ENCODE data around the gene PTGES.
A peak's percentile ranks its signal among the peaks of the same experiment; 100 is the strongest.

The PTGES gene

DNA sequence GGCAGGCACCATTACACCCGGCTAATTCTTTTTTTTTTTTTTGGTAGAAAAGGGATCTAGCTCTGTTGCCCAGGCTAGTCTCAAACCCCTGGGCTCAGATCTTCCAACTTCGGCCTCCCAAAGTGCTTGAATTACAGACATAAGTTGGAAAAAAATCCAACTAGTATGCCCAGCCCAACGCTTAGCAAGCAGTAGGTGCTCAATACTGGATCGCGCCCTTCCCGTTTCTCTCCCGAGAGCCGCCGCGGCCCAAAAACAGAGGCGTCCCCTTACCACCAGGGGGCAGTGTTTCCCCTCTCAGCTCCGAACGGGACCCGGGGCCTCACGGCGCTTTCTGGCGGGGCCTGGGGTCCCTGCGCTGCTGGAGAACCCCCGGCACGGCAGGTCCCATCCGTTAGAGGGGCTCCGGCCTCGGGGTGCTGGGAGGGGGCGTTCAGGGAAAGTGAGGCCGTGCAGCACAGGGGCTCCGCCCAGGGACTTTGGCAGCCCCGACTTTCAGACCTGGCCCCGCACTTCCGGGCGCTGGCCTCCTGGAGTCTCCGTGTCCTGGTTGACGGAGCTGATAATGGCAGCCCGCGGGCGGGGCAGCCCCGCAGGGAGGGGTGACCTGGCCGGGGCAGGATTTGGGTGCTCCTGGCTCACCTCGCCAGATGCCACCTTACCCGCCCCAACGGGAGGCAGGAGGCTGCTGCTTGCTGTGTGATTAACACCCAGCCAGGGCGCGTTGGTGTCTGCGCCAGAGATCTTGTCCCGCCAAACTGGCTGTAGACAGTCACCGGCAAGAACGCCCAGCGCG lies 15.2 kb downstream of the PTGES start:
- no peaks in the 10 kb centered on the region for H3K4me1 ChIP-seq (ENCODE audit: control insufficient read depth, low read depth, low read length)
- H3K27me3 ChIP-seq (ENCODE audit: control insufficient read depth, insufficient read depth, low read length) = peaks cover 6% of the 10 kb centered on the region
- peak overlapping the region; percentile 51 for H3K9ac ChIP-seq (ENCODE audit: low read length)
- H3K36me3 ChIP-seq (ENCODE audit: control insufficient read depth, low read depth, low read length) = no peaks in the 10 kb centered on the region
- H3K27ac ChIP-seq (ENCODE audit: low read length) = no peak overlapping the region
- H3K9me3 ChIP-seq (ENCODE audit: control insufficient read depth, low read depth, low read length) = no peaks in the 10 kb centered on the region
- H3K4me3 ChIP-seq (ENCODE audit: low read length) = peak overlapping the region; percentile 67

DNA sequence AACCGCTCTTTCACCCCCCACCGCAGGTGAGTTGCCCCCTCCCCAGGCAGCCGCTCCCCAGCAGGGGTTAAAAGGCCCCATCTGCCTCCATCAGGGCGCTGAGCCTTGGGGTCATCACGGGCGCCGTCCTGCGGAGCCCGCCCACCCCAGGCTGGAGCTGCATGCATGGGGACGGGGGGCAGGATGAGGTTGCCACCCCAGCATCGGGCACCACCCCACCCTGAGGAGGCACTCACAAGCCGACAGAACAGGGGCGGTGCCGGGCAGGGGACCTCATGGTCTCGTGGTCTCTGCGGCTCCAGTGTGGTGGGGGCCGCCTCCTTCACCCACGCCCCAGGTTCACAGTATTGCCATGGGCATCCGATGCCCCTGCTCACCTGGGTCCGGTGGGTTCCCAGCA lies 16.5 kb downstream of the PTGES start:
- Histone ChIP-seq H3K36me3 (ENCODE audit: control insufficient read depth, low read depth, low read length) (no peaks in the 10 kb centered on the region), H3K27me3 (ENCODE audit: control insufficient read depth, insufficient read depth, low read length) (peaks cover 6% of the 10 kb centered on the region), H3K9me3 (ENCODE audit: control insufficient read depth, low read depth, low read length) (no peaks in the 10 kb centered on the region), H3K9ac (ENCODE audit: low read length) (no peak overlapping the region), H3K27ac (ENCODE audit: low read length) (no peak overlapping the region), H3K4me3 (ENCODE audit: low read length) (no peak overlapping the region), H3K4me1 (ENCODE audit: control insufficient read depth, low read depth, low read length) (no peaks in the 10 kb centered on the region)

DNA sequence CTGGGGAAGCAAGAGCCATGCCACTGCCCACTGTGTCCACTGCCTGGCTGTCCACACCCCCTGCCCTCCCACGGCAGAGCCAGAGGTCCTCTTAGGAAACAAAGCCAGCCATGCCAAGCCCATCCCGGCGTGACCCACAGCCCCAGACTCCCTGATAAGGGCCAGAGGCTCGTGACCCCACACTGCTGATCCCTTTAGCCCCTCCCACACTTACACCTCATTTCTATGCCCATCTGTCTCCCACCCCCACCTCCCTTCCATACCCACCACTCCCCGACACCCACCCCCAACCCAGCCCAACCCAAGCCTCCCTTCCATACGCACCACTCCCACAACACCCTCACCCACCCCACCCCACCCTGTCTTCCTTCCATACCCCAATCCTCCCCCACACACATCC lies 17.3 kb downstream of the PTGES start:
- no peaks in the 10 kb centered on the region for H3K4me1 ChIP-seq (ENCODE audit: control insufficient read depth, low read depth, low read length)
- H3K9ac ChIP-seq (ENCODE audit: low read length) = no peak overlapping the region
- H3K27ac ChIP-seq (ENCODE audit: low read length) = no peak overlapping the region
- H3K36me3 ChIP-seq (ENCODE audit: control insufficient read depth, low read depth, low read length) = no peaks in the 10 kb centered on the region
- H3K4me3 ChIP-seq (ENCODE audit: low read length) = no peak overlapping the region
- no peaks in the 10 kb centered on the region for H3K9me3 ChIP-seq (ENCODE audit: control insufficient read depth, low read depth, low read length)
- peaks cover 6% of the 10 kb centered on the region for H3K27me3 ChIP-seq (ENCODE audit: control insufficient read depth, insufficient read depth, low read length)

DNA sequence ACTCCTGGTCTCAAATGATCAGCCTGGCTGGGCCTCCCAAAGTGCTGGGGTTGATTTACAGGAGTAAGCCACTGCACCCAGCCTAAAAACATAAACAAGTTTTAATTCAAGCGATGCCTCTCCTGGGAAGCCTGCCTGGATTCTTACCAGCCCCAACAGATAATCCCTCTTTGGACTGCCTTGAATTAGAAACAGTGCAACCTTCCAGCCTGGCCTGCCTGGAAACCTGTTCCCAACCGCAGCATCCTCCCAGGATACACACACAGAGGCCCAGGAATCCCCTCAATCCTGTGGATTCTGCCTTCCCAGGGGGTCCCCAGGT lies 19.2 kb downstream of the PTGES start:
- Histone ChIP-seq H3K4me3 (ENCODE audit: low read length) (no peak overlapping the region), H3K27ac (ENCODE audit: low read length) (no peak overlapping the region), H3K9ac (ENCODE audit: low read length) (no peak overlapping the region), H3K27me3 (ENCODE audit: control insufficient read depth, insufficient read depth, low read length) (peaks cover 4% of the 10 kb centered on the region), H3K4me1 (ENCODE audit: control insufficient read depth, low read depth, low read length) (no peaks in the 10 kb centered on the region), H3K36me3 (ENCODE audit: control insufficient read depth, low read depth, low read length) (no peaks in the 10 kb centered on the region), H3K9me3 (ENCODE audit: control insufficient read depth, low read depth, low read length) (no peaks in the 10 kb centered on the region)

DNA sequence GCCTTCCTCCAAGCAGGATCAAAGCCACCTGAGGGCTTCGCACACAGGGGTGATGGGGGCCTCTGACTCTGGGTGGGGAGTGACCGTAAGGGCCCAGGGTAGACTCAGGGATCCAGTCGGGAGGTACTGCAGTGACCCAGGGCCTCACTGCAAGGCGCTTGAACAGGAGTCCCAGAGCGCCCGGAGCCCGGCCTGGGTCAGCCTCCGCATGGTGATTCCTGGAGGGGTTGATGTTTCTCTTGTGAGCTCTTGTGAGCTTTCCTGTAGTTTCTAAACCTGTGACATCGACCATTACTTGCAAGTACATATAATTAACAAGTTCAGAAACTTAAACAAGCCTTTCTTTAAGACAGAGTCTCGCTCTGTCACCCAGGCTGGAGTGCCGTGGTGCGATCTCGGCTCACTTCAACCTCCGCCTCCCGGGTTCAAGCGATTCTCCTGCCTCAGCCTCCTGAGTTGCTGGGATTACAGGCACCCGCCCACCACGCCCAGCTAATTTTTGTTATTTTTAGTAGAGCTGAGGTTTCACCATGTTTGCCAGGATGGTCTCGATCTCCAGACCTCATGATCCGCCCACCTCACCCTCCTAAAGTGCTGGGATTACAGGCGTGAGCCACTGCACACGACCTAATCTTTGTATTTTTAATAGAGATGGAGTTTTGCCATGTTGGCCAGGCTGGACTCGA lies 19.8 kb downstream of the PTGES start:
- Histone ChIP-seq H3K36me3 (ENCODE audit: control insufficient read depth, low read depth, low read length) (no peaks in the 10 kb centered on the region), H3K27ac (ENCODE audit: low read length) (no peak overlapping the region), H3K4me3 (ENCODE audit: low read length) (no peak overlapping the region), H3K27me3 (ENCODE audit: control insufficient read depth, insufficient read depth, low read length) (no peaks in the 10 kb centered on the region), H3K9me3 (ENCODE audit: control insufficient read depth, low read depth, low read length) (no peaks in the 10 kb centered on the region), H3K9ac (ENCODE audit: low read length) (no peak overlapping the region), H3K4me1 (ENCODE audit: control insufficient read depth, low read depth, low read length) (no peaks in the 10 kb centered on the region)

DNA sequence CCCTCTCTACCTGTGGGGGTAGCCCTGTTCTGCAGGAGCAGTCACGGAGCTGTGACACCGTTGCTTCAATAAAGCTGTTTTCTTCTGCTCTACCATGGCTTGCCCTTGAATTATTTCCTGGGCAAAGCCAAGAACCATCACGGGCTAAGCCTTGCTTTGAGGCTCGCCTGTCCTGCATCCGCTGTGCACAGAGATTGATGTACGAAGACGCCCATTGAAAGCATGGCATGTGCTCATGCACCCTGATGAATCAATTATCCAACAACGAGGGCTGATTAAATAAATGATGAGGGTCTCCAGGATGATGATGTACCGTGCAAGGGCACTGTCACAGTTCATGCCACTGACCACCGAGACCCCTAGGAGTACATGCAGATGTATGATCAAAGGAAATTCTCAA lies 20.7 kb downstream of the PTGES start:
- H3K4me1 ChIP-seq (ENCODE audit: control insufficient read depth, low read depth, low read length) = peaks cover 2% of the 10 kb centered on the region
- no peaks in the 10 kb centered on the region for H3K36me3 ChIP-seq (ENCODE audit: control insufficient read depth, low read depth, low read length)
- no peaks in the 10 kb centered on the region for H3K27me3 ChIP-seq (ENCODE audit: control insufficient read depth, insufficient read depth, low read length)
- H3K9me3 ChIP-seq (ENCODE audit: control insufficient read depth, low read depth, low read length) = no peaks in the 10 kb centered on the region
- H3K4me3 ChIP-seq (ENCODE audit: low read length) = no peak overlapping the region
- no peak overlapping the region for H3K27ac ChIP-seq (ENCODE audit: low read length)
- no peak overlapping the region for H3K9ac ChIP-seq (ENCODE audit: low read length)

DNA sequence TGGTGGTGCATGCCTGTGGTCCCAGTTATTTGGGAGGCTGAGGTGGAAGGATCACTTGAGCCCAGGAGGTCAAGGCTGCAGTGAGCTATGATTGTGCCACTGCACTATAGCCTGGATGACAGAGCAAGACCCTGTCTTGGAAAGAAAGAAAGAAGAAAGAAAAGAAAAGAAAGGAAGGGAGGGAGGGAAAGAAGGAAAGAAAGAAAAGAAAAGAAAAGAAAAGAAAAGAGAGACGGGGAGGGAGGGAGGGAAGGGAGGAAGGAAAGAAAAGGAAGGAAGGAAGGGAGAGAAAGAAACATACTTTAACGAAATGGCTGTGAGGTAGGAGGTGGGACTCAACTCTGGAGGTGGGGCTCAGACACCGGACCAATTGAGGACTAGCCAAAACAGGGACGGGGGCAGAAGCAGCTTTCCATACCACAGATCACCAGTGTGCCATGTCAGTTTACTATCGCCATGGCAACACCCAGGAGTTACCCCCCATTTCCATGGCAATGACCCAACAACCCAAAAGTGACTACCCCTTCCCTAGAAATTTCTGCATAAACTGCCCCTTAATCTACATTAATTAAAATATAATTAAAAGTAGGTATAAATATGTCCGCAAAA lies 21.3 kb downstream of the PTGES start:
- no peak overlapping the region for H3K27ac ChIP-seq (ENCODE audit: low read length)
- no peaks in the 10 kb centered on the region for H3K36me3 ChIP-seq (ENCODE audit: control insufficient read depth, low read depth, low read length)
- H3K9ac ChIP-seq (ENCODE audit: low read length) = no peak overlapping the region
- no peaks in the 10 kb centered on the region for H3K27me3 ChIP-seq (ENCODE audit: control insufficient read depth, insufficient read depth, low read length)
- no peak overlapping the region for H3K4me3 ChIP-seq (ENCODE audit: low read length)
- H3K9me3 ChIP-seq (ENCODE audit: control insufficient read depth, low read depth, low read length) = no peaks in the 10 kb centered on the region
- H3K4me1 ChIP-seq (ENCODE audit: control insufficient read depth, low read depth, low read length) = peaks cover 6% of the 10 kb centered on the region

DNA sequence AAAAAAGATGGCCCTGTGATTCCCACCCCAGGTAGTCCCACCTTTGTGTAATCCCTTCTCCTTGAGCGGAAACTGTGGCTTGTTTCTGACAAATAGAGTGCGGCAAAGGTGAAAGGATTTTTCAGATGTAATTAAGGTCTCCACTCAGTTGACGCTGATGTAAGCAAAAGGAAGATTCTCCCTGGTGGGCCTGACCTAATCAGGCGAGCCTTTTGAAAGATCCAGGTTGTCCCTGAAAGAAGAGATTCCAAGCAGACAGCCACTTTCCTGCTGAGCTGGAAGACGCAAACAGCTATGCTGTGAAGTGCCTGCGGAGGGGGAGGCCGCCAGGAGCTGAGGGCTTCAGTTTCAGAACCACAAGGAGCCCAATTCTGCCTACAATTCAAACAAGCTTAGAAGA lies 24.1 kb downstream of the PTGES start:
- Histone ChIP-seq H3K4me3 (ENCODE audit: low read length) (no peak overlapping the region), H3K9me3 (ENCODE audit: control insufficient read depth, low read depth, low read length) (no peaks in the 10 kb centered on the region), H3K27me3 (ENCODE audit: control insufficient read depth, insufficient read depth, low read length) (no peaks in the 10 kb centered on the region), H3K9ac (ENCODE audit: low read length) (no peak overlapping the region), H3K27ac (ENCODE audit: low read length) (no peak overlapping the region), H3K36me3 (ENCODE audit: control insufficient read depth, low read depth, low read length) (no peaks in the 10 kb centered on the region), H3K4me1 (ENCODE audit: control insufficient read depth, low read depth, low read length) (peaks cover 6% of the 10 kb centered on the region)

DNA sequence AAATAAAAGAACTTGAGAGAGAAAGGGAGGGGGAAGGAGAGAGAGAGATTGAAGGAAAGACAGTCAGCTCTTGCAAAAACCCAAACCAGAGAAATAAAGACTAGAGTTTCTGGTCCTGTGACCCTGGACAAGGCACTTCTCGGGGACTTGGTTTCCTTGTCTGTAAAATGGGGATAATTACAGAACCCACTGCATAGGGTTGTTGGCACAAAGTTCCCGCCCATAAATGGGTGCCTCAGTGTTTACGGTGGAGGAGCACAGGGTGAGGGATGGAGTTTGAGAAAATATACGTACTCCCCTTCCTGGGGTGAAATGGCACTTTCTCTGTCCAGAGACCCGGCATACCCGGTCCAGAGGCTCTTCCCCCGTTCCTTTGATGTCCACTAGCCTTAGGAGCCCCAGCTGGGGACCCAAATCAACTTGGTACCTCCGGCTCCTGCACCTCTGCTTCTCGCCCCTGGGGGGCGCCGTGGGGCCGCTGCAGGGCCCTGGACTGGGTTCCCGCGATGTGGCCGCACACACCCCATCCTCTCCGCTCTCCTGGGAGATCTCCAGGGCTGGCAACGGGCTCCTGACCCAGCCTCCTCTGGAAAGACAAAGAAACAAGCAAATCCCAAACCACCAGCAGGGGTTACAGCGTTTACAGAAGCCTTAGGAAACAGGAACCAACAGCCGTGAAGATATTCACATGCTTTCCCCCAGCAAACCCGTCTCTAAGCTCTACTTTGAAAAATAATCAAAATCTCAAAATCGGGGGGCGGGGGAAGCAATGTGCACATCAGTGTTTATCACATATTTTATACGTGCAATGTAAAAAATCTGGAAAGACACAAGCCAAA lies 26.3 kb downstream of the PTGES start:
- Histone ChIP-seq H3K4me1 (ENCODE audit: control insufficient read depth, low read depth, low read length) (peaks cover 6% of the 10 kb centered on the region), H3K27me3 (ENCODE audit: control insufficient read depth, insufficient read depth, low read length) (no peaks in the 10 kb centered on the region), H3K27ac (ENCODE audit: low read length) (no peak overlapping the region), H3K9me3 (ENCODE audit: control insufficient read depth, low read depth, low read length) (no peaks in the 10 kb centered on the region), H3K4me3 (ENCODE audit: low read length) (no peak overlapping the region), H3K36me3 (ENCODE audit: control insufficient read depth, low read depth, low read length) (no peaks in the 10 kb centered on the region), H3K9ac (ENCODE audit: low read length) (peak overlapping the region; percentile 39)

DNA sequence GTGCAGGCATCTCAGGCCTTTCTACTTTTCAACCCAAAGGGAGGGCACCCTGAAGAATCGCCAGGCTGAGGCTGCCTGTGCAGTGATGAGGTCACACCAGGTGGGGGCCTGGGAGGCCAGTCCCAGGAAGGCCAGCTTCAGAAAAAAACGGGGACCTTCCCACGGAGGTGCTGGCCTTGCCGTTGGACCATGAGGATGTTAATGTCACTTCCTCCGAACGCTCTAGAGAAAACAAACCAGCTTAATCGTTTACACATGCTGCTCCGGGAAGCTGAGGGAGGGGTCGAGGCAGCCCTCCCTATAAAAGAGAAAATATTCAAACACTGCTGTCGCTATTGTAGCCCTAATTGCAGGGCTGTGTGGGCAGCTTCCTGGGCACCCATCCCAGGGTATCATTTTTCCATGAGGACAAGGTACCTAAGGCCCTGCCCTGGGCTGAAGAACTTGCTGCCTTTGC lies 27.0 kb downstream of the PTGES start:
- Histone ChIP-seq H3K36me3 (ENCODE audit: control insufficient read depth, low read depth, low read length) (no peaks in the 10 kb centered on the region), H3K27me3 (ENCODE audit: control insufficient read depth, insufficient read depth, low read length) (no peaks in the 10 kb centered on the region), H3K4me1 (ENCODE audit: control insufficient read depth, low read depth, low read length) (peaks cover 6% of the 10 kb centered on the region), H3K4me3 (ENCODE audit: low read length) (no peak overlapping the region), H3K9me3 (ENCODE audit: control insufficient read depth, low read depth, low read length) (no peaks in the 10 kb centered on the region), H3K9ac (ENCODE audit: low read length) (no peak overlapping the region), H3K27ac (ENCODE audit: low read length) (no peak overlapping the region)

DNA sequence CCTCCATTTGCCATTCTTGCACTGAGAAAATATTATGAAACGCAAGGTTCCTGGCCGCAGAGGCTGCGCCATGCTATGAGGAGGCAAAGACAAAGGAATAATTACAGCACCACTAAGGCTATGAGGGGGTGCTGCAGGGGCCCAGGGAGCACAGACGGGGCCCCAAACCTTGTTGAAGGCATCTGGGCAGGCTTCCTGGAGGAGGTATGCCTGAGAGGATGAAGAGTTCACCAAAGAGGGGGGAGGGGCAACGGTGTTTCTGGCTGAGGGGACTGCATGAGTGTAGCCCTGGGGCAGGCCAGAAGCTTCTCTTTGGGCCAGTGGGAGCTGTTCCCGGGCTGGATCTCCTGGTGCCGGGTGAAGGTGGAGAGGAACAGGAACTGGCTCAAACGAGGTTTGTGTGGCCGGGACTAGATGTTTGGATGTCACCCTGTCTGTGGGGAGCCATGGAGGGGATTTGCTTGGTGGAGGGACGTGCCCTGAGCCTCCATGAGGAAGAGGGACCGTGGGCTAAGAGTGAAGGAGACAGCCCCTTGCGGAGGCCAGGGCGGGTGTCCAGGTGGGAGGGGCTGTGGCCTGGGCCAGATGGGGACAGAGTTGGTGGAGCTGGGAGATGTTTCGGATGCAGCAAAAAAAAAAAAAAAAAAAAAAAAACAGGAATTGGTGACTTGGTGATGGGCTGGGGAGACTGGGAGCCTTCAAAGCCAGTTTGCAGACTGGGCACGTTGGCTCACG lies 28.2 kb downstream of the PTGES start:
- no peaks in the 10 kb centered on the region for H3K27me3 ChIP-seq (ENCODE audit: control insufficient read depth, insufficient read depth, low read length)

More for the DNA sequence above, 28.2 kb downstream of the PTGES start:
- Histone ChIP-seq H3K36me3 (ENCODE audit: control insufficient read depth, low read depth, low read length) (no peaks in the 10 kb centered on the region), H3K9me3 (ENCODE audit: control insufficient read depth, low read depth, low read length) (no peaks in the 10 kb centered on the region), H3K4me3 (ENCODE audit: low read length) (no peak overlapping the region), H3K9ac (ENCODE audit: low read length) (no peak overlapping the region), H3K27ac (ENCODE audit: low read length) (no peak overlapping the region), H3K4me1 (ENCODE audit: control insufficient read depth, low read depth, low read length) (peaks cover 6% of the 10 kb centered on the region)

Measured in iPS-18a (cell line).